ENCODE results near the gene WBP2.

The WBP2 gene

GRCh38 chr17:75855310-75856061 lies at the start of gene WBP2:
Gene WBP2 (minus strand): TSS chr17:75855335. CDS start chr17:75855297, 38 bp downstream.
- peak; percentile 100 for DNase-seq

- no peak for DNase-seq
These were observed 47.3 kb upstream of the WBP2 start for GRCh38 chr17:75902406-75902805.

- no peak for DNase-seq
These were observed 46.6 kb upstream of the WBP2 start for GRCh38 chr17:75901727-75902126.

DNA sequence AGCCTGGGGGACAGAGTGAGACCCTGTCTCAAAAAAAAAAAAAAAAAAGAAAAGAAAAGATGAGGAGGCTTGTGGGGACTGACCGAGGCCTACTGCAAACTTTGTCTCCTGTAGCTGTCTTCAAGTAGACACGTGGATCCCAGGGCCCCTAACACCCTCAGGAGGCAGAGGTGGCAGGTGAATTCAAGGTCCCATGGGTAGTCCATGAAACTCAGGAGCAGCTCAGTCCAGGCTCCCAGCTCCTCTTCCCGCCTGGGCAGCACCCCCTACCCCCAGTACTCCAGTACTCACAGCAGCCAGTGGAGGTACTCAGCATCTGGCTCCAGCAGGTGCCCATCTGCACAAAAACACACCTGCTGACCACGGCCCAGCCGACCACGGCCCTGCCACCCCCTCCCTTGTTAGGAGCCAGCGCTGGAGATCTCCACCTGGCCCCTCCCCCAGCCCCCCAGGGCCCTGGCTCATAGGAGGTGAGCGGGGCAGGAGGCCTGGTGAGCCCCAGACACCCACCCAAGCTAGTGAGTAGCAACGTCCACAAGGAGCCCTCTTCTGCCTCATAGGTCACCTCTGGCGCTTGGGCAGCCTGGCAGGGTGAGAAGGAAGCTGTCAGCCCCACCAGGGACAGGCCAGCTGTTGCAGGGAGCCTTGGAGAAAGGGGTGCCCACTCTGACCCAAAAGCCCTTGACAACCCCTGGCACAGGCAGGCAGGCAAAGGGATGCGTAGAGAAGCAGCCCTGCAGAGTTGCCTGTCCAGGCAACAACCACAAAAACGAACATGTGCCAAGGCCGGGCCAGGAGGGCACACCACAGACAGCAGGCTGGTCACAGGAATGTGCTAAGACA lies 45.8 kb upstream of the WBP2 start:
- DNase-seq = no peak

DNA sequence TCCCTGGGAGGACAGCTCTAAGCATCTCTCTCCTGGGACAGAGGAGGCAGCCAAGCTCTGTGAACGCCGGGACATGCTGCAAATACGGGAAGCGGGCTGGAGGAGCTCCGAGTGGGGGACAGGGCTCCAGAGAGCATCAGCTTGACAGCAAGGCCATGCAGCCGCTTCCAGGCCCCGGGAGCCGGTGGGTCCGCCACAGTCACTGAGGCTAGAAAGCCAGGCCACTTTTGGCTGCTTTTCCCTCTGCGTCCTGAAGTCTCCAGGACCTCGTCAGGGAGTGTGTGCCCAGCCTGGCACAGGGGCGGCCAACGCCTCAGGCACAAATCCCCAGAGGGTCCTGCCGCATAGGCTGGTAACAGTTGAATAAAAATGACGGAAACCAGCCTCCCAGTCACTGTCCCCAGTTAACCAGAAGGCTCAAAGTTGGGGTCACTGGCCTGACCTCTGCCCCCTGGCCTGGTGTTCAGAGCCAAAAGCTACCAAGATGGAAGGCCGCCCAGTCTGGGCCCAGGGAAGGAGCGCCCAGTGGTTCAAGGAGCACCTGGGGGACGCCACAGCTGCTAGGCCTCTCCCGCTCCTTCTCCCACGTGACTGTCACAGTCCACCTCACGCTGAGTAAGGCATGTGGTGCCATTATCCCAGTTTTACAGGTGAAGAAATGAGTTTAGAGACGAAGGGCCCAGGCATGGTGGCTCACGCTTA lies 44.8 kb upstream of the WBP2 start:
- DNase-seq = no peak

- DNase-seq = no peak
These were observed 44.2 kb upstream of the WBP2 start for GRCh38 chr17:75899353-75899752.

GRCh38 chr17:75898791-75899190 lies 43.7 kb upstream of the WBP2 start:
- no peak for DNase-seq

- DNase-seq = no peak
These were observed 42.9 kb upstream of the WBP2 start for GRCh38 chr17:75898065-75898464.

DNA sequence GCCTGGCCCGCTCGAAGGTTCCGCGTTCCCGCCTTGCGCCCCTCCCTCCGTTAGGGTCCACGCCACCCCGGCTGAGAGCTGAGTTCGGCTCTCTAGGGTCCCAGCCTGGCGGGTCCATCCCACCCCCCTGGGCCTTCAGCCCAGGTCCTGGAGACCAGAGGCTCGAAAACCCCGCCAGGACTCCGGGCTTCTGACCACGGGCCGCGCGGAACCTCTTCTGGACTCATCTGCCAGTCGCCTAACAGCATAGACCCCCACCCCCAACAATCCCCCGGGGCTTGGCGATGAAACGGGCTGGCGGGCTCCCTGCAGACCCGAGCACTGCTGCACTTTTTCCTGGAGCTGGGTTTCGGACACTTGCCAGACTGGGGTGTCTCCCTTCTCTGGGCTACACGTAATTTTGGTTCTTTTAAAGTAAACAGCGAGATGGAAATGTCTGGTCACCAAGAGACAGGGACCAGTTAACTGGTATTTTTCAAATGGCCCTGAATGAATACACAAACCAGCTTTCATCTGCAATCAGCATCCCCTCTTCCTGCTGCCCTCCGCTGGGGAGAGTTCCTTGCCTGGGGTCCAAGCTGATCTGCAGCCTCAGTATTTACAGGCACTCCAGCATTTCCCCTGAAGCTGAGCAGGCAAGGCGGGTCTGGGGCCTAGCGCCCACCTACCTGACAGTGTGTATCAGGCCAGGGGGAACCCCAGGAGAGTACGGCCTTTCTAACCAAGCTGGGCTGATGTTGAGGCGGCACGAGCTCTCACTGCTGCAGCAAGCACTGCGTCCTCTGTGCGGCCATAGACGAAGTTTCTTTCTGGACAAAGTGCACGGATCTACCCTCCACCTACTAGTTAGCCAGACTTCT lies 42.3 kb upstream of the WBP2 start:
- no peak for DNase-seq

DNA sequence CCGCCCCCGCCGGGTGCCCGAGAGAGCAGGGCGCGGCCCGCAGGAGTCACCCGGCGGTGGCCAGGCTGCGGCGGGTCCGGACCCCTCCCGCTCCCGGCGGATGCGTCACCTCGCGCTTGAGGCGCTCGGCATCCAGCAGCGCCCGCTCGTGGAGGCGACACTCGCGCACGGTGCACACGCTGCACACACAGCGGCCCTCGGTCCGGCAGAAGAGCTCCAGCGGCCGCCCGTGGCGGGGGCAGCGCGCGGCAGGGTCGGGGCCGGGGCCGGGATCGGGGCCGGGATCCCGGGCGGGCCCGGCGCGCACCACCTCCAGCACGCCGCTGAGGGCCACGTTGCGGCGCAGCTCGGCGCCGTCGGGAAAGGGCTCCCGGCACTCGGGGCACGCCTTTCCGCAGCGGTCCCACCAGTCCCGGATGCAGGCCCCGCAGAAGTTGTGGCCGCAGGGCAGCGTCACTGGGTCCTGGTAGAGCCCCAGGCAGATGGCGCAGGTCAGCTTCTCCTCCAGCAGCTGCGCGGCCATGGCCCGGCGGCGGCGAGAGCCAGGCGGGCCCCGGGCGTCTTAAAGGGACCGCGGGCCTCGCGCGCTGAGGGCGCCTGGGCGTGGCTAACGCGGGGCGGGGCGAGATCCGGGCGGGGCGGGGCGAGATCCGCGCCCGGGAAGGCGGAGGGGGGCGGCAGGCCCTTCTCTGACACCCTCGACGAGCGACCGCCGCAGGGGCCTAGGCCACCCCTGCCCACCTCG lies 41.5 kb upstream of the WBP2 start, which contains the start of gene TRIM65:
Gene TRIM65, minus strand, starts transcription at position 537 of the 745 bp plus-strand sequence. Its CDS starts 14 bp downstream, at position 523.
- peak; percentile 72 for DNase-seq

DNA sequence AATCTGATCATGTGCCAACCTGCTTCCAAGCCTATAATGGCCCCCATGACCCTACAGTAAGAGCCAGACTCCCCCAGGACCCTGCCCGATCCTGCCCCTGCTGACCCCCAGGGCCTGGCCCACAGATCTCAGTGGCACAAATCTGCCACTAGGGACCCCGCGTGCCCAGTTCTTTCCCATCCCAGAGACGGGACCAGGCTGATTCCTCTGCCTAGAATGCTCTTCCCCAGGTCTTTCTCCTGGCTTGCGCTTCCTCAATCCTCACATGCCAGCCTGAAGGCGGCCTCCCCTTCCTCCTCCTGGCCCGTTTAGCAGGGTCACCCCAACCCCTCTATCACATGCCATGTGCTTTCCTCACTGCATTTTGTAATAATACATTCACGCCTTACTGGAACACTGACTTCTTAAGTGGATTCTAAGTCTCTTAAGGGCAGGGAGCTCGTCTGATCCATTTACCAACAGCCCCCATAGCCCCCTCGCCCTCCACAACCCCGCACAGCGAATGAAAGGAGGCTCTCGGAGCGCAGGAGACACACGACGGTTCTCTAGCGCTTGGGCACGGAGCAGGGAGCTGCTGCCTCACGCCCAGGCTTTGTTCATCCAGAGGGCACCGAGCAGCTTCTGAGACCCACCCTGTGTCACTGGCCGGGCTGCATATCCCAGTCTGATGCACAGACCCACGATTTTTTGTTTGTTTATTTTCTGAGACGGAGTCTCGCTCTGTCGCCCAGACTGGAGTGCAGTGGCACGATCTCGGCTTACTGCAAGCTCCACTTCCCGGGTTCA lies 40.4 kb upstream of the WBP2 start:
- no peak for DNase-seq

DNA sequence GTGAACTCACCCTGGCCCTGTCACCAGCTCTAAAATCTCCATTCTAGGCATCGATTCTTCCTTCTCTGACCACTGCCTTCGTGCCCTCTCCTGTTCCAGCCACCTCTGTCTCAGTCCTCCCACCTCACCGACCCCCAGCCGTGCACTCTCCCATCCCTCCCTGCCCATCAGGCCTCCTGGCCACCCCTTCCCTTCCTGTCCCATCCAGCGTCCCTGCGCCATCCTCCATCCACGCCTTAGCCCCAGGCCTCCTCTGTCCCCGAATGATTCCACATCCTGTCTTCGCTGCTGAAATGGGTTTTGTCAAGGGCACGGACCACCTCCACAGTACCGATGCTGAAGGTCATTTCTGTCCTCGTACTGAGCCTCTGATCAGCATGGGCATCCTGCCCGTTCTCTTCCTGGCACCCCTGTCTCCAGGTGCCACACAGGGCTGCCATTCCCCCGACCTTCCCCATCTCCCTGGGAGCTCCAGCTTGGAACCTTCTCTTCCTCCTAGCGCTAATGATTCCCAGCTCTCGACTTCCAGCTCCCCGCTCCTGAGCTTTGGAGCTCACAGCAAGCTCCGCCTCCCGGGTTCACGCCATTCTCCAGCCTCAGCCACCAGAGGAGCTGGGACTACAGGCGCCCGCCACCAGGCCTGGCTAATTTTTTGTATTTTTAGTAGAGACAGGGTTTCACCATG lies 39.1 kb upstream of the WBP2 start:
- no peak for DNase-seq

- DNase-seq = no peak
These were observed 38.3 kb upstream of the WBP2 start for GRCh38 chr17:75893305-75894048.

- DNase-seq = no peak
These were observed 37.6 kb upstream of the WBP2 start for GRCh38 chr17:75892556-75893224.

- DNase-seq = no peak
These were observed 36.7 kb upstream of the WBP2 start for GRCh38 chr17:75891605-75892555.

- DNase-seq = no peak
These were observed 36.0 kb upstream of the WBP2 start for GRCh38 chr17:75891022-75891604.

DNA sequence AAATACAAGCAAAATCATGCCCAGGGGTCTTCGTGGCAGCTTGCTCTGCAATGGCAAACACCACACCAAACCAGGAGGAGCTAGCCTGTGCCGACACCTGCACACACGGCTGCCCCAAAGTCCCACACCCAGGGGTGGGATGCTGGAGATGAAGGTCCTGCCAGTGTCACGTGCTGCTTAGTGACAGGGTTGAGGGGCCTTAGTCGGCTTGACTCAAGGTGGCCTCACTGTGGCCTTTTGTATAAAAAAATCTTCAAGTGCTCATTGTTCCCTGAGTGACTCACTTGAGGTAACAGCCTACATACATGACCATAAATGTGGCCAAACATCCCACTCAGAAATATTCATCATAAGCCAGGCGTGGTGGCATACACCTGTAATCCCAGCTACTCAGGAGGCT lies 34.3 kb upstream of the WBP2 start:
- DNase-seq = no peak

Data from fibroblast of upper back skin (primary cell).